ENCODE results near the gene NECAP2.
"Not testable (repeated sequence)": the region's sequence is repeated elsewhere in the genome, so short reads cannot be mapped to it uniquely, and the experiment has no call there.

- not testable (repeated sequence) for TF ChIP-seq POLR2A, CTCF, EP300 (IDR thresholded peaks at IDR 0.05)
Measured at GRCh38 chr1:16493731-16494130, 53.2 kb downstream of the NECAP2 start.

Measured in ovary (tissue), 3 donors.